Activated CD4-positive, alpha-beta T cell treated with anti-CD3 and anti-CD28 coated beads for 36 hours (primary cell): Measurements from ENCODE around the gene ZNF629. TPM values are rescaled to one million over a fixed set of nuclear protein-coding genes. Genes with fewer than 3 reads are reported as not detected.

Source experiments
- ATAC-seq: fragments of 200-7000 bp; cut with Tn5 transposase; one replicate; pipeline ENCODE4 v1.10.0; 2021; ENCODE audit warnings: mild to moderate bottlenecking, moderate library complexity
- CTCF ChIA-PET: fragments of 350-600 bp; sonication (Branson Sonifier 250); formaldehyde crosslinking; loops from one replicate; lab custom pipeline; 2021; ENCODE audit warnings: antibody characterized with exemption; lab: Charles Lee
- POLR2A ChIA-PET: fragments of 350-600 bp; sonication (Branson Sonifier 250); formaldehyde crosslinking; loops from one replicate; lab custom pipeline; 2021; ENCODE audit warnings: antibody characterized with exemption, inconsistent platforms; lab: Charles Lee
- DNase-seq: peaks from one replicate; pipeline ENCODE4 v3.0.0-alpha.2; 2020
- H3K27ac Mint-ChIP-seq: one replicate; pipeline ENCODE4 v1.8.0; 2021; ENCODE audit warnings: mixed read lengths
- H3K27me3 Mint-ChIP-seq: one replicate; pipeline ENCODE4 v1.8.0; 2021; ENCODE audit warnings: mixed read lengths
- H3K36me3 Mint-ChIP-seq: one replicate; pipeline ENCODE4 v1.8.0; 2021; ENCODE audit warnings: low read depth, mixed read lengths
- H3K4me1 Mint-ChIP-seq: one replicate; pipeline ENCODE4 v1.8.0; 2021; ENCODE audit warnings: mixed read lengths
- H3K4me3 Mint-ChIP-seq: one replicate; pipeline ENCODE4 v1.8.0; 2021; ENCODE audit warnings: mild to moderate bottlenecking, moderate library complexity, mixed read lengths
- H3K9me3 Mint-ChIP-seq: one replicate; pipeline ENCODE4 v1.8.0; 2021; ENCODE audit warnings: low read depth, mixed read lengths
- intact Hi-C, 2 experiments: fragments of 100-400 bp; cut with DNase I in 1 of 2; cut with micrococcal nuclease in 1 of 2; formaldehyde crosslinking; loops; one replicate each; pipeline versions ENCODE4 v1.14.2 to v1.15.1; 2022 to 2024; cut with DNase I, micrococcal nuclease
- total RNA-seq, 2 experiments: library from RNA; stranded (reverse); gene quantifications; one replicate each; pipeline ENCODE4 v1.2.3, GENCODE V29; 2021

ZNF629 gene
- total RNA-seq, 2 experiments from 2014 or later, result 3.4 to 3.7 TPM

- Mint-ChIP-seq H3K36me3 (peaks cover 15% of the 10 kb centered on the region), H3K27me3 (no peaks in the 10 kb centered on the region), H3K27ac (no peak overlapping the region), H3K9me3 (no peaks in the 10 kb centered on the region), H3K4me3 (peak overlapping the region; percentile 90), H3K4me1 (peaks cover 25% of the 10 kb centered on the region)
- intact Hi-C loops, result loop anchor here in 1 of 2 experiments (10.0 kb wide), 1 partner anchor 55 kb away; no protein-coding TSS in a partner anchor
- CTCF ChIA-PET, result interaction anchor here (0.6 to 2.7 kb wide), 6 partner anchors 10 to 142 kb away, joined by 3 to 10 read pairs (median 4); partner anchors contain the start of gene PHKG2
- POLR2A ChIA-PET, result interaction anchor here (2.9 kb wide), 1 partner anchor 12 kb away, joined by 14 read pairs; the partner anchor contains the start of gene PHKG2
- ATAC-seq, result no peak
- no peak for DNase-seq
These were observed 26.9 kb downstream of the ZNF629 start for GRCh38 chr16:30760001-30760559.

- no peak overlapping the region for H3K27ac Mint-ChIP-seq
- H3K4me1 Mint-ChIP-seq, result peaks cover 25% of the 10 kb centered on the region
- POLR2A ChIA-PET, result interaction anchor here (2.9 kb wide), 1 partner anchor 11 kb away, joined by 14 read pairs; the partner anchor contains the start of gene PHKG2
These were observed 28.0 kb downstream of the ZNF629 start for GRCh38 chr16:30758988-30759491.

GRCh38 chr16:30757316-30757715 is 29.7 kb downstream of the ZNF629 start:
- H3K27me3 Mint-ChIP-seq, result no peaks in the 10 kb centered on the region
- DNase-seq, result no peak
- ChIA-PET POLR2A (interaction anchor here (0.5 kb wide), 1 partner anchor 120 kb away, joined by 3 read pairs; no protein-coding TSS in a partner anchor), CTCF (interaction anchor here (0.6 kb wide), 1 partner anchor 796 kb away, joined by 3 read pairs; no protein-coding TSS in a partner anchor)
- ATAC-seq, result no peak
- no peak overlapping the region for H3K27ac Mint-ChIP-seq
- peaks cover 10% of the 10 kb centered on the region for H3K4me1 Mint-ChIP-seq
- H3K4me3 Mint-ChIP-seq, result no peak overlapping the region
- intact Hi-C loops, result no loop called here
- H3K36me3 Mint-ChIP-seq, result peaks cover 3% of the 10 kb centered on the region
- no peaks in the 10 kb centered on the region for H3K9me3 Mint-ChIP-seq

More at GRCh38 chr16:30758988-30759491, 28.0 kb downstream of the ZNF629 start:
- Mint-ChIP-seq H3K27me3 (no peaks in the 10 kb centered on the region), H3K36me3 (peaks cover 14% of the 10 kb centered on the region), H3K9me3 (no peaks in the 10 kb centered on the region), H3K4me3 (no peak overlapping the region)
- no peak for ATAC-seq
- CTCF ChIA-PET, result interaction anchor here (1.2 to 2.7 kb wide), 4 partner anchors 11 to 86 kb away, joined by 3 to 10 read pairs (median 6); partner anchors contain the start of gene PHKG2
- no peak for DNase-seq
- intact Hi-C loops, result no loop called here

- H3K27ac Mint-ChIP-seq, result no peak overlapping the region
- H3K27me3 Mint-ChIP-seq, result no peaks in the 10 kb centered on the region
- no peak for DNase-seq
- intact Hi-C loops, result no loop called here
- no peak for ATAC-seq
- peaks cover 10% of the 10 kb centered on the region for H3K4me1 Mint-ChIP-seq
- H3K4me3 Mint-ChIP-seq, result no peak overlapping the region
- POLR2A ChIA-PET, result no interaction called here
- CTCF ChIA-PET, result interaction anchor here (0.6 kb wide), 1 partner anchor 59 kb away, joined by 3 read pairs; no protein-coding TSS in a partner anchor
- peaks cover 3% of the 10 kb centered on the region for H3K36me3 Mint-ChIP-seq
- no peaks in the 10 kb centered on the region for H3K9me3 Mint-ChIP-seq
These were observed 30.3 kb downstream of the ZNF629 start for GRCh38 chr16:30756781-30757100.

- POLR2A ChIA-PET, result no interaction called here
- no peak for DNase-seq
- no peak overlapping the region for H3K27ac Mint-ChIP-seq
- no peaks in the 10 kb centered on the region for H3K9me3 Mint-ChIP-seq
- intact Hi-C loops, result no loop called here
- ATAC-seq, result no peak
- CTCF ChIA-PET, result interaction anchor here (0.6 kb wide), 1 partner anchor 59 kb away, joined by 3 read pairs; no protein-coding TSS in a partner anchor
- H3K4me3 Mint-ChIP-seq, result no peak overlapping the region
- peaks cover 9% of the 10 kb centered on the region for H3K4me1 Mint-ChIP-seq
- H3K36me3 Mint-ChIP-seq, result peaks cover 8% of the 10 kb centered on the region
- no peaks in the 10 kb centered on the region for H3K27me3 Mint-ChIP-seq
These were observed 30.8 kb downstream of the ZNF629 start for GRCh38 chr16:30755955-30756780.

- ATAC-seq (no peak), DNase-seq (no peak)
- Mint-ChIP-seq H3K36me3 (peaks cover 25% of the 10 kb centered on the region), H3K4me1 (peaks cover 10% of the 10 kb centered on the region), H3K9me3 (no peaks in the 10 kb centered on the region), H3K4me3 (no peak overlapping the region), H3K27me3 (no peaks in the 10 kb centered on the region), H3K27ac (no peak overlapping the region)
- CTCF ChIA-PET, result interaction anchor here (0.9 kb wide), 1 partner anchor 61 kb away, joined by 3 read pairs; no protein-coding TSS in a partner anchor
- intact Hi-C loops, result no loop called here
- POLR2A ChIA-PET, result no interaction called here
These were observed 33.4 kb downstream of the ZNF629 start for GRCh38 chr16:30753596-30753995.

- ChIA-PET CTCF (interaction anchor here (0.6 to 1.6 kb wide), 5 partner anchors 9 to 174 kb away, joined by 3 to 4 read pairs (median 4); no protein-coding TSS in a partner anchor), POLR2A (no interaction called here)
- peaks cover 25% of the 10 kb centered on the region for H3K36me3 Mint-ChIP-seq
These were observed 36.0 kb downstream of the ZNF629 start for GRCh38 chr16:30750876-30751465.

GRCh38 chr16:30750201-30750600 is 36.8 kb downstream of the ZNF629 start:
- DNase-seq (no peak), ATAC-seq (no peak)
- intact Hi-C loops, result no loop called here
- Mint-ChIP-seq H3K4me1 (peaks cover 21% of the 10 kb centered on the region), H3K27ac (no peak overlapping the region), H3K4me3 (peak overlapping the region; percentile 88), H3K9me3 (no peaks in the 10 kb centered on the region), H3K27me3 (no peaks in the 10 kb centered on the region), H3K36me3 (peaks cover 25% of the 10 kb centered on the region)
- POLR2A ChIA-PET, result no interaction called here
- CTCF ChIA-PET, result interaction anchor here (0.5 to 1.4 kb wide), 6 partner anchors 10 to 1880 kb away, joined by 3 to 5 read pairs (median 4); no protein-coding TSS in a partner anchor

More at GRCh38 chr16:30750876-30751465, 36.0 kb downstream of the ZNF629 start:
- H3K9me3 Mint-ChIP-seq, result no peaks in the 10 kb centered on the region
- H3K4me3 Mint-ChIP-seq, result no peak overlapping the region
- intact Hi-C loops, result no loop called here
- no peaks in the 10 kb centered on the region for H3K27me3 Mint-ChIP-seq
- DNase-seq, result no peak
- H3K27ac Mint-ChIP-seq, result no peak overlapping the region
- peaks cover 21% of the 10 kb centered on the region for H3K4me1 Mint-ChIP-seq
- no peak for ATAC-seq

GRCh38 chr16:30748634-30749445 is 38.2 kb downstream of the ZNF629 start:
- intact Hi-C loops, result loop anchor here (1.0 to 5.0 kb wide), 8 partner anchors 13 to 378 kb away; partner anchors contain the start of genes CFAP119 (in 1 of the 2), FBRS (in 1 of the 2), FBXL19 (in 1 of the 2) and RNF40 (in 1 of the 2)
- ChIA-PET CTCF (interaction anchor here (0.7 to 1.9 kb wide), 9 partner anchors 10 to 113 kb away, joined by 3 to 10 read pairs (median 4); no protein-coding TSS in a partner anchor), POLR2A (interaction anchor here (0.6 to 1.4 kb wide), 7 partner anchors 9 to 325 kb away, joined by 3 to 14 read pairs (median 3); partner anchors contain the start of genes CFAP119, ZNF646 and ZNF668)
- peaks cover 21% of the 10 kb centered on the region for H3K4me1 Mint-ChIP-seq
- no peaks in the 10 kb centered on the region for H3K9me3 Mint-ChIP-seq
- no peaks in the 10 kb centered on the region for H3K27me3 Mint-ChIP-seq
- H3K27ac Mint-ChIP-seq, result peak overlapping the region; percentile 88
- H3K36me3 Mint-ChIP-seq, result peaks cover 23% of the 10 kb centered on the region
- H3K4me3 Mint-ChIP-seq, result peak overlapping the region; percentile 88
- DNase-seq (peak; percentile 46), ATAC-seq (no peak)
